Fibroblast of skin of left quadriceps (primary cell): Measurements from ENCODE around the gene TPM4.
"Not testable (repeated sequence)": the region's sequence is repeated elsewhere in the genome, so short reads cannot be mapped to it uniquely, and the experiment has no call there.

ENCODE experiments used
- DNase-seq, 2 experiments: peaks; one replicate each; pipeline ENCODE4 v3.0.0-alpha.2; 2013; ENCODE audit warnings: low read depth in 2 of 2

The TPM4 gene

GRCh38 chr19:16076154-16076957, at the start of gene TPM4:
TPM4 (plus strand) TSS chr19:16076495; CDS start chr19:16076566, 71 bp downstream.
- peak; percentile 95 to 96 for DNase-seq

DNA sequence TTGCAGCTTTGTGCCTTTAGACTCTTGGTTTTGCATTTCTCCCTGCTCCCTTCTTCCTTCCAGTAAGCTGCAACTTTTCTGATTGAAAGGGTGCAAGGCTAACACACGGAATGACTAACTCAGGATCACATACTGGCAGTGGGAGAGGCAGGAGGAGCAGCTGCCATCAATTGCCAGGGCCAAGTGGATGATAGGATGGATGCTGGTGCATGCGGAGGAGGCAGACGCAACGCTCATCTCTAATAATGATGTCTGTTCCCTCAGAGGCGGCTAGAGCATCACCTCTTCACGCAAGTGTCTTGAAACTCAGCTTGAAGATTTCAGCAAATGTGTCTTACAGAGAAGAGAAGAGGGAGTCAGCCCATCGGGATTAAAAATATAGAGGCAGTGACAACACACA, 49.5 kb upstream of the TPM4 start:
- no peak for DNase-seq

GRCh38 chr19:16027528-16027927, 48.8 kb upstream of the TPM4 start:
- no peak for DNase-seq

- DNase-seq: not testable (repeated sequence)
Measured at GRCh38 chr19:16030155-16030554, 46.1 kb upstream of the TPM4 start.

GRCh38 chr19:16030964-16031871, 45.1 kb upstream of the TPM4 start:
- no peak for DNase-seq

DNA sequence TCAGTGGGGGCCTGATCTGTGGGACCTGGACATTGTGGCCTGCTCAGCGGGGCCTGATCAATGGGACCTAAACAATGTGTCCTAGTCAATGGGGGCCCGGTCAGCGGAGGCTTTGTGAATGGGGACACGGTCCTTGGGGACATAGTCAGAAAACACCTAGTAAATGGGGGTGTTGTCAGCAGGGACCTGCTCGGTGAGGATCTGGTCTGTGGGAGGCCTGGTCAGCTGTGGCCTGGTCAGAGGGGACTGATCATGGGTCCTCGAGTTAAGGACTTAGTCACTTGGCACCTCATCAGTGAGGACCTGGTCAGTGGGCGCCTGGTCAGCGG, 44.5 kb upstream of the TPM4 start:
- no peak for DNase-seq

DNA sequence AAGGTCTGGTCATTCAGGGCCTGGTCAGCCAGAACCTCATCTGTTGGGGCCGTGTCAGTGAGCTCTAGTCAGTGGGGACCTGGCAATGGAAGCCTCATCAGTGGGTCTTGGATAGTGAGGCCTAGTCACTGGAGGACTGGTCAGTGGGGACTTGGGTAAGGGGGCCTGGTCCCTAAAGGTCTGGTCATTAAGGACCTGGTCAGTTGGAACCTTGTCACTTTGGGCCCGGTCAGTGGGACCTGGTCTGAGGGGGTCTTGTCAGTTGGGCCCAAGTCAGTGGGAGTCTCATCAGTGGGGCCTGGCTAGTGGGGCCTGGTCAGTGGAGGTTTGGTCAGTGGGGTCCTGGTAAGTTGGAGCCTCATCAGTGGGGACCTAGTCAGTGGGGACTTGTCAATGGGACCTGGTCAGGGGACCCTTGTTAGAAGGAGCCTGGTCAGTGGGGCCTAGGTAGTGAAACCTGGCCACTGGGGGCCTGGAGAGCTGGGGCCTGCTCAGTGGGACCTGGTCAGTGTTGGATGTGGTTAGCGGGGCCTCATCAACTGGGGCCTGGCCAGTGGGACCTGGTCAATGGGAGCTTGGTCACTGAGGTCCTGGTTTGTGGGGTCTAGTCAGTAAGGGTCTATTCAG, 43.7 kb upstream of the TPM4 start:
- no peak for DNase-seq

DNA sequence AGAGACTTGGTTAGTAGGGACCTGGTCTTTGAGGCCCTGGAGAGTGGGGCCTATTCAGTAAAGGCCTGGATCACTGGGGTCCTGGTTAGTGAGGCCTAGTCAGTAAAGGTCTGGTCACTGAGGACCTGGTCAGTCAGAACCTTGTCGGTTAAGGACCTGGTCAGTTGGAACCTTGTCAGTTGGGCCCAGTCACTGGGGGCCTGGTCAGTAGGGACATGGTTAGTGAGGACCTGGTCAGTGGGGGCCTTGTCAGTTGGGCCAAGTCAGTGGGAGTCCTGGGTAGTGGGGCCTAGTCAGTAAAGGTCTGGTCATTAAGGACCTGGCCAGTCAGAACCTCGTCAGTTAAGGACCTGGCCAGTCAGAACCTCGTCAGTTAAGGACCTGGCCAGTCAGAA, 43.2 kb upstream of the TPM4 start:
- no peak for DNase-seq

- no peak for DNase-seq
Measured at GRCh38 chr19:16033721-16034120, 42.6 kb upstream of the TPM4 start.

DNA sequence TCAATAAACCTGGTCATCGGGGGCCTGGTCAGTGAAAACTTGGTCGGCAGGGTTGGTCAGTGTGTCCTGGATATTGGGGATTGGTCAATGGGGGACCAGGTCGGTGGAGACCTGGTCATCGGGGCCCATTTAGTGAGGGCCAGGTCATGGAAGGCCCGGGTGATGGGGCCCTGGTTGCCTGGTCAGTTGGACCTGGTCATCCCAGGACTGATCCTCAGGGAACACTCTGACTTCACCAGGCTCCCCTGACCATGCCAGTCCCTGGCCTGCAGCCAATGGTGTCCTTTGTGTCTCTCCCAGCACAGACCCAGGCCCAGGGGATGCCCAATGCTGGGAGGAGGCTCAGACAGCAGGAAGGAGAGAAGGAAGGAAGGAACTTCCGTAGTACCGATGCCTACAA, 42.1 kb upstream of the TPM4 start:
- no peak for DNase-seq

DNA sequence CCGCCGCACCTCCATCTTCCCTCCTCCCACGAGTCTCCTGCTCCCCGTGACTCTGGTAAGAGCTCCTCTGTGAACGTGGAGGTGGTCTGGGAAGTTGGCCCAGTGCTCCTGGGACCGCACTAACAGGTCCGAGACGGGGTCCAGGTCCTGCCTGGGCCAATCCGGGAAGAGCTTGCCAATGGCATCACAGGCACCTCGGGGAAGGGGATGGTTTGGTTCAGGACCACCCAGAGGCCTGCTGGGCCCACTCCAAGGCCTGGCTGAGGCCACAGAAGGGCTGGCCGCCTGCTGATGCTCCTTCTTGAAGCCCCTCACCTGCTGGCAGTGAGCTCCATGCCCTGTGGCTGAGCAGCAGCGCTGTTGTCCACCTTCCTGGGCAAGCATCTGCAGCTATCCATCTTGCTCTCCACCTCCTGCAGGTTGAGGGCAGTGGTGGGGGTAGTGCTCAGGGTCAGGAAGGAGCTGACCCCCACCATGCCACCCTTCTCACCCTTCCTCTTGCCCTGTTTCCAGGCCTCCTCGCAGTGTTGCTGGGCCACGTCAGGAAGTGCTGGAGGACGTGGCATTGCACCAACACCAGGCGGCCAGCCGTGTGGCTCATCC, 41.2 kb upstream of the TPM4 start:
- no peak for DNase-seq

DNA sequence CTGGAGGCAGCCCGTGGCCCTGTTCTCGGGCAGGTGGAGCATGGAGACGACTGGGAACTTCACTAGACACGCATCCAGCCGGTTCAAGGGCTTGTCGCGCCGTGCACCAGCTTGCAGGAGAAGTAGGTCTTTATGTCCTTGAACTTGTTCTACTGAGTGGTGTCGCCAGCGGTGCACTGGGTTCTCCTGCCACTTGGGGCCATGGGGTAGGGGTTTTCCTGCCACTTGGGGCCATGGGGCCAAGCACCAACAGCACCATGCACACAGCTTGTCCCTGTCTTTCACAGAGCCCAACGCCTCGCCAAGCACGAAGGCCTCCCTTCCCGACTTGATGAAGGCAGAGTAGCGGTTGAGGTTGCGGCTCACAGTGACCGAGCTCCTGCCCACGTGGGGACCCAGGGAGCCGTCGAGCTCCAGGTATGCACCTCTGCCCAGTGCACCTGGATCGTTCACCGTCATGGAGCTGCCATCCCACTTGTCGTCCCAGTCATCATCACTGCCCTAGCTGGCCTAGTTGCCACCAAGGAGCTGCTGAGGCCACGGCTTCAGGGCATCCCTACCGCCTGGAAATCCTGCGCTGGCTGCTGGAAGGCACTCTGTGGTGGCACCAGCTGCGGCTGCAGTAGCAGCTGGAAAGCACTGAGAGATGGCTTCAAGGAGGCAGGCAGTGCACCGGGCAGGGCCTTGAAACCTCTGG, 40.5 kb upstream of the TPM4 start:
- DNase-seq: no peak

GRCh38 chr19:16036397-16036925, 39.8 kb upstream of the TPM4 start:
- no peak for DNase-seq

GRCh38 chr19:16036941-16037340, 39.4 kb upstream of the TPM4 start:
- no peak for DNase-seq

DNA sequence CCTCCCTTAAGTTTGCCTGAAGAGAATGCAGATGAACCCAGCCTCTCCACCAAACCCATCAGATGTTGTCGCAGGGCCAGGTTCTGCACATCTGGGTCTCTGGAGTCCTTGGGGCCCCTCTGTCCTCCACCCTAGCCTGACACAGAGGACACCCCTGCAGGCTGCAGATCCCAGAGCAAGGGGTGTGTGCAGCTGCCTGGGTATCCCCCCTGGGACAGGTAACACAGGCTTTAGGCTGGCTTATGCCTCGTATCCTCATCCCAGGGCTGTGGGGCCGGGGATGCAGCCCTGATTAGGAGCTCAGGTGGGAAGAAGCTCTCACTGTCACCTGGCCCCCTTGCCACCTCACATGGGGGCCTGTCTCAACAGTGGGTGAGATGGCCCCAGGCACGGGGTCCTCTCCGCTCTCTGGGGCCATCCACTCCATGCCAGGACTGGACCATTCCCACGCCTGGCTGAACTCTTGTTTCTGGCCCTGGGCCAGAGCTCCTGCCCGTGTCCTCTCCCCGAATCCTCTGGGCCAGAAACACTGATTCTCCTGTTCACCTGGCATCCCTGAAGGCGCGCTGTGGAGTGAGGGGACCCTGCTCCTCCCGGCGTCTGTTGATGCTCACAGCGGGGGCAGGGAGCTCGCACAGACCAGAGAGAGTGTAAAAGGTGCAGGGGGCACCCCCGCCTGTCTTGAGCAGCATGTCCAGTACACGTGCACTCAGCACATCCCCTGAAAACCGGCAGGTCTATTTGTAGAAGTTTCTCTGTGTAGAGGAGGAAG, 38.7 kb upstream of the TPM4 start:
- DNase-seq: no peak

DNA sequence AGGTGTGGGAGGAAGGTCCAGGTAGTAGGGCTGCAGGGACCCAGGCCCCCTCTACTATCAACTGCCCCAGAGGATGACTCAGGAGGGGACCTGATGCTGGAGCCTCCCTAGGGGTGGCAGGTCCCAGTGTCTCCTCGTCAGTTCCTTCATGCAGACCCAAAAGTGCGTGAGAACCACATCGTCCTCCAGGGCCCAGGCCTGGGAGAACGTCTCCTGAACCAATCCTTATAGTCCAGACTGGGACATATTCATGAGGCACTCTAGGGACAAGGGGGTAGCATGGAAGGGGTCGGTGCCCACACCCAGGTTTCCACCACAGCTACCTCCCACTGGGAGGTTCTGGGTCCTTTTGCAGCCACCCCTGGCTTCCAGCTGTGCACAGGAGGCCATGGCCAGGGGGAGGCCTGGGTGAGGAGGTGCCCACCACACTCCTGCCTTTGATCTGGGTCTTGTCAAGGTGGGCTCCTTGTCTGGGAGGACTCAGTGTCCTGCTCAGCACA, 38.0 kb upstream of the TPM4 start:
- no peak for DNase-seq

DNA sequence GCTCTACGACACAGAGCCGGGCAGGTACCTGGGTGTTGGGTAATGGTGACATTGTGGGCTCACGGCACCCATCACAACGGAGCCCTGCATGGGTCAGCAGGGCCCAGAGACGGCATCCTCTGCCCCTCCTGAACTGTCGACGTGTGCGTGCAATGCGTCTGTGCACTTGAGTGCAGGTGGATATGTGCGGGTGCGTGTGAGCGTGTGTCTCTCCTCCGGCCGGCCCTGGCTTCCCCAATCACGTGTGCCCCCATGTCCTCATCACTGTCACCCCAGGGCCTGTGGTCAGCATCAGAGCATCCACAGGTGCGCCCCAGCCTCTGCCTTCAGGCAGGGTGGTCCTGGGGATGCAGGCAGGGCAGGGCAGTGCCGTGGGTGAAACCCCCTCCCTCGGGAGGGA, 37.2 kb upstream of the TPM4 start:
- DNase-seq: no peak

GRCh38 chr19:16039545-16039944, 36.8 kb upstream of the TPM4 start:
- DNase-seq: no peak

GRCh38 chr19:16040642-16041041, 35.7 kb upstream of the TPM4 start:
- peak in 1 of 2 experiments; percentile 10 for DNase-seq

GRCh38 chr19:16041299-16041990, 34.9 kb upstream of the TPM4 start:
- peak; percentile 36 for DNase-seq
